GM23338 (cell line): Measurements from ENCODE around the gene BHLHE23. TPM values are rescaled to one million over a fixed set of nuclear protein-coding genes. Genes with fewer than 3 reads are reported as not detected.

Source experiments
- ATAC-seq: fragments of 200-7000 bp; cut with Tn5 transposase; 3 replicates; pipeline ENCODE4 v1.9.1; 2020
- DNase-seq: peaks from one replicate; pipeline ENCODE4 v3.0.0-alpha.2; 2015; ENCODE audit warnings: low spot score
- H2AFZ ChIP-seq: fragments of 200-600 bp; sonication (generic); 2 replicates; pipeline ENCODE4 v1.8.0; 2016; ENCODE audit warnings: antibody characterized with exemption, mild to moderate bottlenecking, moderate library complexity
- H3F3A ChIP-seq: fragments of 200-600 bp; sonication (generic); replicated peaks from 2 replicates; pipeline ENCODE4 v1.8.0; 2017; ENCODE audit warnings: antibody characterized with exemption, mixed run types, low read depth
- H3K27ac ChIP-seq: fragments of 200-600 bp; sonication (generic); 2 replicates; pipeline ENCODE4 v1.6.1; 2016; ENCODE audit warnings: low read depth
- H3K27me3 ChIP-seq: fragments of 200-600 bp; sonication (generic); 2 replicates; pipeline ENCODE4 v1.8.0; 2016; ENCODE audit warnings: mild to moderate bottlenecking, mixed run types, moderate library complexity; ENCODE audit not compliant: insufficient read depth
- H3K36me3 ChIP-seq: fragments of 200-600 bp; sonication (generic); 2 replicates; pipeline ENCODE4 v1.8.0; 2016; ENCODE audit warnings: mild to moderate bottlenecking; ENCODE audit not compliant: insufficient read depth
- H3K4me1 ChIP-seq: fragments of 200-600 bp; sonication (generic); 2 replicates; pipeline ENCODE4 v1.8.0; 2016; ENCODE audit warnings: mild to moderate bottlenecking, moderate library complexity; ENCODE audit not compliant: insufficient read depth
- H3K4me2 ChIP-seq: fragments of 200-600 bp; sonication (generic); 2 replicates; pipeline ENCODE4 v1.7.1; 2017; ENCODE audit warnings: mixed run types
- H3K4me3 ChIP-seq: fragments of 200-600 bp; sonication (generic); 2 replicates; pipeline ENCODE4 v1.6.1; 2016; ENCODE audit warnings: mixed run types
- H3K79me2 ChIP-seq: fragments of 200-600 bp; sonication (generic); replicated peaks from 2 replicates; pipeline ENCODE4 v1.8.0; 2017; ENCODE audit warnings: mild to moderate bottlenecking; ENCODE audit not compliant: insufficient read depth
- H3K9me2 ChIP-seq: fragments of 200-600 bp; sonication (generic); 2 replicates; pipeline ENCODE4 v1.8.0; 2017; ENCODE audit not compliant: insufficient read depth
- H4K20me1 ChIP-seq: fragments of 200-600 bp; sonication (generic); replicated peaks from 2 replicates; pipeline ENCODE4 v1.8.0; 2017; ENCODE audit warnings: mild to moderate bottlenecking; ENCODE audit not compliant: insufficient read depth
- H3K27ac Mint-ChIP-seq: 2 replicates; pipeline ENCODE4 v1.8.0; 2020; ENCODE audit warnings: inconsistent platforms, mild to moderate bottlenecking, moderate library complexity, mixed read lengths
- H3K27me3 Mint-ChIP-seq: 3 replicates; pipeline ENCODE4 v1.8.0; 2022; ENCODE audit warnings: low read depth, mild to moderate bottlenecking, moderate library complexity, mixed read lengths, inconsistent platforms; ENCODE audit not compliant: insufficient read depth, poor library complexity
- H3K36me3 Mint-ChIP-seq: 3 replicates; pipeline ENCODE4 v1.8.0; 2021; ENCODE audit warnings: low read depth, mild to moderate bottlenecking, inconsistent platforms, moderate library complexity, mixed read lengths
- H3K4me1 Mint-ChIP-seq: 3 replicates; pipeline ENCODE4 v1.8.0; 2020; ENCODE audit warnings: mild to moderate bottlenecking, inconsistent platforms, mixed read lengths
- H3K4me3 Mint-ChIP-seq: 3 replicates; pipeline ENCODE4 v1.8.0; 2021; ENCODE audit warnings: moderate library complexity, mild to moderate bottlenecking, inconsistent platforms, mixed read lengths
- H3K9me3 Mint-ChIP-seq: 3 replicates; pipeline ENCODE4 v1.8.0; 2020; ENCODE audit warnings: moderate library complexity, mild to moderate bottlenecking, inconsistent platforms, mixed read lengths
- EZH2phosphoT487 ChIP-seq: fragments of 200-600 bp; sonication (generic); IDR thresholded peaks from one replicate; pipeline ENCODE4 v1.8.1; 2018; ENCODE audit warnings: antibody characterized with exemption; ENCODE audit not compliant: unreplicated experiment
- JUNB ChIP-seq: IDR thresholded peaks from one replicate; pipeline ENCODE4 v1.6.1; 2016; ENCODE audit warnings: antibody characterized with exemption; ENCODE audit not compliant: unreplicated experiment
- NANOG ChIP-seq: IDR thresholded peaks from 2 replicates; pipeline ENCODE4 v1.6.1; 2016; ENCODE audit warnings: antibody characterized with exemption, borderline replicate concordance
- STAT1 ChIP-seq: IDR thresholded peaks from one replicate; pipeline ENCODE4 v1.6.1; 2016; ENCODE audit warnings: antibody characterized with exemption; ENCODE audit not compliant: unreplicated experiment
- ZNF331 ChIP-seq: fragments of 250-450 bp; sonication (Bioruptor Pico); IDR thresholded peaks from 2 replicates; pipeline ENCODE4 v1.5.0; 2020; ENCODE audit warnings: low read depth, mild to moderate bottlenecking, moderate library complexity
- polyA plus RNA-seq: library from polyadenylated mRNA; unstranded; fragments of >200 nt; fragmentation: Nextera tagmentation; extraction: Ambion mirVana; gene quantifications from 2 replicates; pipeline ENCODE4 v1.2.1, GENCODE V29; 2016
- total RNA-seq: library from RNA; depleted of rRNA; stranded (reverse); fragments of >200 nt; shearing (Covaris generic); gene quantifications from 2 replicates; pipeline ENCODE4 v1.2.3, GENCODE V29; 2014
- TF ChIP-seq, protein P1 (sequence below): IDR thresholded peaks from 2 replicates; pipeline ENCODE4 v1.6.1; 2016; ENCODE audit warnings: antibody characterized with exemption
- TF ChIP-seq, protein P2 (sequence below): fragments of 250-450 bp; sonication (Bioruptor Pico); IDR thresholded peaks from 2 replicates; pipeline ENCODE4 v1.5.0; 2020; ENCODE audit warnings: mild to moderate bottlenecking, moderate library complexity

The BHLHE23 gene
- total and polyA plus RNA-seq, 2 experiments from 2014 or later, result 0.52 to 5.0 TPM

DNA sequence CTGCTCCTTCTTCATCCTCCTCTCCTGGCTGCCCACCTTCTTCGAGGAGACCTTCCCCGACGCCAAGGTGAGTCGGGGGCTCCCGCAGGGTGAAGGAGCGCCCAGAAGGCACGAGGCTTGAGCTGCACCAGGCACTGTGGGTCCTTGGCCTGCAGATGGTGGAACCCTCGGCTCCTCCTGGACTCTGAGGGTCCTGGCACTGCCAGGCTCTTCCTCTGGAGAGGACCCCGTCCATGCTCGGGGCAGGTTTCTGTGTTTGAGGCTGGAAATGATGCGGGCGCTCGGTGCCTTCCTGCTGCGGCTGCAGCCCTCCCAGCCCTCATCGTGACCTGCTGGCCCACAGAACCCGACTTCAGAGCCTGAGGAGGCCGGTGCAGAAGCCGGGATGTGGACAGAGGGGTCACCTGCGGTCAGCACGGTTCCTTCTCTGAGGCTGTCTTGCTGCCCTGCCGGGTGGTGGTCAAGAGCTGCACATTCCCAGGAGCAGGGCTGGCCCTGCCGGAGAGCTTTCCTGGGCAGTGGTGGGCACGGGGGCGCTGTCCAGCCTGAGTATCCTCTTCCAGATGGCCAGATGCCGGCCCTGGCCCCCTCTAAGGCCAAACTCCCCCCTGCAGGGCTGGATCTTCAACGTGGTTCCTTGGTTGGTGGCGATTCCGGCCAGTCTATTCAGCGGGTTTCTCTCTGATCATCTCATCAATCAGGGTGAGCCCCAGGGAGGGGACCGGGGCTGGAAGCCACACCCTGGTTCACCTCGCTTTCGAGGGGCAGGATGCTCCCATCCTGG, 43.0 kb downstream of the BHLHE23 start:
- Mint-ChIP-seq H3K9me3 (no peaks in the 10 kb centered on the region), H3K4me1 (peaks cover 4% of the 10 kb centered on the region; the same call in 2 of the 3 replicates), H3K27me3 (peaks cover 6% of the 10 kb centered on the region), H3K27ac (no peak overlapping the region), H3K36me3 (no peaks in the 10 kb centered on the region; the same call in 2 of the 3 replicates), H3K4me3 (no peak overlapping the region)
- TF ChIP-seq NANOG (no peak), ZNF331 (CRISPR knock-in tag) (no peak), EZH2phosphoT487 (no peak), JUNB (no peak), STAT1 (no peak)
- TF ChIP-seq, protein P1, sequence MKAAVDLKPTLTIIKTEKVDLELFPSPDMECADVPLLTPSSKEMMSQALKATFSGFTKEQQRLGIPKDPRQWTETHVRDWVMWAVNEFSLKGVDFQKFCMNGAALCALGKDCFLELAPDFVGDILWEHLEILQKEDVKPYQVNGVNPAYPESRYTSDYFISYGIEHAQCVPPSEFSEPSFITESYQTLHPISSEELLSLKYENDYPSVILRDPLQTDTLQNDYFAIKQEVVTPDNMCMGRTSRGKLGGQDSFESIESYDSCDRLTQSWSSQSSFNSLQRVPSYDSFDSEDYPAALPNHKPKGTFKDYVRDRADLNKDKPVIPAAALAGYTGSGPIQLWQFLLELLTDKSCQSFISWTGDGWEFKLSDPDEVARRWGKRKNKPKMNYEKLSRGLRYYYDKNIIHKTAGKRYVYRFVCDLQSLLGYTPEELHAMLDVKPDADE, result no peak
- TF ChIP-seq, protein P2, sequence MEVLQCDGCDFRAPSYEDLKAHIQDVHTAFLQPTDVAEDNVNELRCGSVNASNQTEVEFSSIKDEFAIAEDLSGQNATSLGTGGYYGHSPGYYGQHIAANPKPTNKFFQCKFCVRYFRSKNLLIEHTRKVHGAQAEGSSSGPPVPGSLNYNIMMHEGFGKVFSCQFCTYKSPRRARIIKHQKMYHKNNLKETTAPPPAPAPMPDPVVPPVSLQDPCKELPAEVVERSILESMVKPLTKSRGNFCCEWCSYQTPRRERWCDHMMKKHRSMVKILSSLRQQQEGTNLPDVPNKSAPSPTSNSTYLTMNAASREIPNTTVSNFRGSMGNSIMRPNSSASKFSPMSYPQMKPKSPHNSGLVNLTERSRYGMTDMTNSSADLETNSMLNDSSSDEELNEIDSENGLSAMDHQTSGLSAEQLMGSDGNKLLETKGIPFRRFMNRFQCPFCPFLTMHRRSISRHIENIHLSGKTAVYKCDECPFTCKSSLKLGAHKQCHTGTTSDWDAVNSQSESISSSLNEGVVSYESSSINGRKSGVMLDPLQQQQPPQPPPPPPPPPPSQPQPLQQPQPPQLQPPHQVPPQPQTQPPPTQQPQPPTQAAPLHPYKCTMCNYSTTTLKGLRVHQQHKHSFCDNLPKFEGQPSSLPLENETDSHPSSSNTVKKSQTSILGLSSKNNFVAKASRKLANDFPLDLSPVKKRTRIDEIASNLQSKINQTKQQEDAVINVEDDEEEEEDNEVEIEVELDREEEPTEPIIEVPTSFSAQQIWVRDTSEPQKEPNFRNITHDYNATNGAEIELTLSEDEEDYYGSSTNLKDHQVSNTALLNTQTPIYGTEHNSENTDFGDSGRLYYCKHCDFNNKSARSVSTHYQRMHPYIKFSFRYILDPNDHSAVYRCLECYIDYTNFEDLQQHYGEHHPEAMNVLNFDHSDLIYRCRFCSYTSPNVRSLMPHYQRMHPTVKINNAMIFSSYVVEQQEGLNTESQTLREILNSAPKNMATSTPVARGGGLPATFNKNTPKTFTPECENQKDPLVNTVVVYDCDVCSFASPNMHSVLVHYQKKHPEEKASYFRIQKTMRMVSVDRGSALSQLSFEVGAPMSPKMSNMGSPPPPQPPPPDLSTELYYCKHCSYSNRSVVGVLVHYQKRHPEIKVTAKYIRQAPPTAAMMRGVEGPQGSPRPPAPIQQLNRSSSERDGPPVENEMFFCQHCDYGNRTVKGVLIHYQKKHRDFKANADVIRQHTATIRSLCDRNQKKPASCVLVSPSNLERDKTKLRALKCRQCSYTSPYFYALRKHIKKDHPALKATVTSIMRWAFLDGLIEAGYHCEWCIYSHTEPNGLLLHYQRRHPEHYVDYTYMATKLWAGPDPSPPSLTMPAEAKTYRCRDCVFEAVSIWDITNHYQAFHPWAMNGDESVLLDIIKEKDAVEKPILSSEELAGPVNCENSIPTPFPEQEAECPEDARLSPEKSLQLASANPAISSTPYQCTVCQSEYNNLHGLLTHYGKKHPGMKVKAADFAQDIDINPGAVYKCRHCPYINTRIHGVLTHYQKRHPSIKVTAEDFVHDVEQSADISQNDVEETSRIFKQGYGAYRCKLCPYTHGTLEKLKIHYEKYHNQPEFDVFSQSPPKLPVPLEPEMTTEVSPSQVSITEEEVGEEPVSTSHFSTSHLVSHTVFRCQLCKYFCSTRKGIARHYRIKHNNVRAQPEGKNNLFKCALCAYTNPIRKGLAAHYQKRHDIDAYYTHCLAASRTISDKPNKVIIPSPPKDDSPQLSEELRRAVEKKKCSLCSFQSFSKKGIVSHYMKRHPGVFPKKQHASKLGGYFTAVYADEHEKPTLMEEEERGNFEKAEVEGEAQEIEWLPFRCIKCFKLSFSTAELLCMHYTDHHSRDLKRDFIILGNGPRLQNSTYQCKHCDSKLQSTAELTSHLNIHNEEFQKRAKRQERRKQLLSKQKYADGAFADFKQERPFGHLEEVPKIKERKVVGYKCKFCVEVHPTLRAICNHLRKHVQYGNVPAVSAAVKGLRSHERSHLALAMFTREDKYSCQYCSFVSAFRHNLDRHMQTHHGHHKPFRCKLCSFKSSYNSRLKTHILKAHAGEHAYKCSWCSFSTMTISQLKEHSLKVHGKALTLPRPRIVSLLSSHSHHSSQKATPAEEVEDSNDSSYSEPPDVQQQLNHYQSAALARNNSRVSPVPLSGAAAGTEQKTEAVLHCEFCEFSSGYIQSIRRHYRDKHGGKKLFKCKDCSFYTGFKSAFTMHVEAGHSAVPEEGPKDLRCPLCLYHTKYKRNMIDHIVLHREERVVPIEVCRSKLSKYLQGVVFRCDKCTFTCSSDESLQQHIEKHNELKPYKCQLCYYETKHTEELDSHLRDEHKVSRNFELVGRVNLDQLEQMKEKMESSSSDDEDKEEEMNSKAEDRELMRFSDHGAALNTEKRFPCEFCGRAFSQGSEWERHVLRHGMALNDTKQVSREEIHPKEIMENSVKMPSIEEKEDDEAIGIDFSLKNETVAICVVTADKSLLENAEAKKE (CRISPR knock-in tag), result no peak
- Histone ChIP-seq H3F3A (no peaks in the 10 kb centered on the region; the same call in 1 of the 2 replicates), H3K9me2 (no peaks in the 10 kb centered on the region), H3K4me3 (no peak overlapping the region), H2AFZ (no peak overlapping the region), H3K36me3 (no peaks in the 10 kb centered on the region), H3K27ac (no peak overlapping the region), H3K4me2 (no peak overlapping the region), H3K79me2 (no peaks in the 10 kb centered on the region), H3K27me3 (no peaks in the 10 kb centered on the region), H4K20me1 (no peaks in the 10 kb centered on the region), H3K4me1 (0 out of 2 replicates have a peak, but pooled peaks cover 1% of the 10 kb centered on the region)
- ATAC-seq (no peak), DNase-seq (no peak)
